ENCODE data around the gene MARS1.
"Not testable (repeated sequence)": the region's sequence is repeated elsewhere in the genome, so short reads cannot be mapped to it uniquely, and the experiment has no call there.

MARS1 gene

GRCh38 chr12:57487597-57488401, at the start of gene MARS1:
Gene MARS1 (plus strand): TSS chr12:57488068. CDS start chr12:57488091, 23 bp downstream.
- DNase-seq (ENCODE audit: low spot score): peak; percentile 94
- Histone ChIP-seq H3K4me3 (peak within 1 kb of the TSS; percentile 100), H3K27ac (peak within 1 kb of the TSS; percentile 62 to 96)
- no peak for TF ChIP-seq CTCF (IDR thresholded peaks at IDR 0.05)

GRCh38 chr12:57438400-57438799, 49.5 kb upstream of the MARS1 start:
- no peak for DNase-seq (ENCODE audit: low spot score)
- no peak for TF ChIP-seq CTCF (IDR thresholded peaks at IDR 0.05)
- Histone ChIP-seq H3K27ac (no peak overlapping the region), H3K4me3 (no peak overlapping the region)

- TF ChIP-seq CTCF (IDR thresholded peaks at IDR 0.05): no peak
These were observed 48.1 kb upstream of the MARS1 start for GRCh38 chr12:57439762-57440266.

GRCh38 chr12:57441393-57441792, 46.5 kb upstream of the MARS1 start:
- not testable (repeated sequence) for H3K27ac ChIP-seq; DNase-seq (ENCODE audit: low spot score); H3K4me3 ChIP-seq

More at GRCh38 chr12:57439762-57440266, 48.1 kb upstream of the MARS1 start:
- no peak for DNase-seq (ENCODE audit: low spot score)
- Histone ChIP-seq H3K27ac (no peak overlapping the region), H3K4me3 (no peak overlapping the region)

- no peak for TF ChIP-seq CTCF (IDR thresholded peaks at IDR 0.05)
- H3K27ac ChIP-seq: no peak overlapping the region
- H3K4me3 ChIP-seq: no peak overlapping the region
- DNase-seq (ENCODE audit: low spot score): no peak
These were observed 45.9 kb upstream of the MARS1 start for GRCh38 chr12:57441846-57442427.

- not testable (repeated sequence) for H3K4me3 ChIP-seq; H3K27ac ChIP-seq; DNase-seq (ENCODE audit: low spot score)
These were observed 43.5 kb upstream of the MARS1 start for GRCh38 chr12:57444337-57444736.

GRCh38 chr12:57444744-57445143, 43.1 kb upstream of the MARS1 start:
- no peak for TF ChIP-seq CTCF (IDR thresholded peaks at IDR 0.05)
- no peak for DNase-seq (ENCODE audit: low spot score)
- H3K27ac ChIP-seq: no peak overlapping the region

More at GRCh38 chr12:57444744-57445143, 43.1 kb upstream of the MARS1 start:
- H3K4me3 ChIP-seq: no peak overlapping the region

Measured in coronary artery (tissue), 2 donors.